CD4-positive, alpha-beta T cell treated with Interferon alpha-2 for 1 hour (primary cell): ENCODE measurements around the gene AKNA.

Experiments used
- DNase-seq, 2 donors: peaks; one replicate each; pipeline ENCODE4 v3.0.0-alpha.2; 2020 to 2022

AKNA gene

GRCh38 chr9:114356792-114357191, 31.0 kb downstream of the AKNA start:
- DNase-seq = no peak

- no peak for DNase-seq
These were observed 32.0 kb downstream of the AKNA start for GRCh38 chr9:114355821-114356220.

- DNase-seq = no peak
These were observed 35.9 kb downstream of the AKNA start for GRCh38 chr9:114351932-114352331.

- DNase-seq = no peak
These were observed 37.0 kb downstream of the AKNA start for GRCh38 chr9:114350636-114351401.

GRCh38 chr9:114349713-114350480, 37.9 kb downstream of the AKNA start:
- DNase-seq = no peak

- DNase-seq = peak; percentile 60 to 79
These were observed 38.8 kb downstream of the AKNA start for GRCh38 chr9:114348906-114349482.

- DNase-seq = no peak
These were observed 39.4 kb downstream of the AKNA start for GRCh38 chr9:114348261-114348905.

- no peak for DNase-seq
These were observed 40.1 kb downstream of the AKNA start for GRCh38 chr9:114347675-114348074.

- DNase-seq = no peak
These were observed 41.6 kb downstream of the AKNA start for GRCh38 chr9:114346146-114346545.

- DNase-seq = no peak
These were observed 42.2 kb downstream of the AKNA start for GRCh38 chr9:114345493-114346065.

- DNase-seq = no peak
These were observed 43.1 kb downstream of the AKNA start for GRCh38 chr9:114344692-114345091.

- no peak for DNase-seq
These were observed 43.6 kb downstream of the AKNA start for GRCh38 chr9:114344188-114344566.

GRCh38 chr9:114343471-114344187, 44.2 kb downstream of the AKNA start:
- no peak for DNase-seq

- no peak for DNase-seq
These were observed 44.9 kb downstream of the AKNA start for GRCh38 chr9:114342755-114343440.

GRCh38 chr9:114341991-114342390, 45.8 kb downstream of the AKNA start:
- no peak for DNase-seq

GRCh38 chr9:114341152-114341830, 46.5 kb downstream of the AKNA start:
- no peak for DNase-seq

- DNase-seq = peak; percentile 49 to 65
These were observed 48.5 kb downstream of the AKNA start for GRCh38 chr9:114339130-114339908.

- no peak for DNase-seq
These were observed 49.6 kb downstream of the AKNA start for GRCh38 chr9:114338187-114338586.

- DNase-seq = no peak
These were observed 50.9 kb downstream of the AKNA start for GRCh38 chr9:114336699-114337395.

- DNase-seq = no peak
These were observed 51.6 kb downstream of the AKNA start for GRCh38 chr9:114336157-114336556.
